ENCODE data around the gene STMN1. TPM values are rescaled to one million over a fixed set of nuclear protein-coding genes. Genes with fewer than 3 reads are reported as not detected.

Gene STMN1
- total and polyA plus RNA-seq, 9 of the 15 experiments (the other 6 are each of a cell fraction or from before 2014, with no cell fraction given), result 269 to 2,153 (median 595) TPM

DNA sequence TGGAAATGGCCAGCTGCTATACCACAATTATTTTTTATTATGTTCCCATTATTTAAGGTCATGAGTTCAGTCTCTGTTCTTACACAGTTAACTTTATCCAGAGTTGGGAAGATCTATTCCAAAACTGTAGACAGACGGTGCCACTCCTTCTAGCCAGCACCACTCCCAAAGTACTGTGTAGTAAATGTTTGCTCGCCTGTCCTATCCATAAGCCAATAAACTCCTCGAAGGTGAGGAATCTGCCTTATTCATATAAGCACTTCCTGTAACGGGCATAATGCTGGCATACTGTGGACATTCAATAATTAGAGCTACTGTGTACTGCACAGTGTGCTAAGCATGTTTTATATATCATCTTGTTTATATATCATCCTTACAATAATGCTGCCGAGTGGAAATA, 26.1 kb upstream of the STMN1 start:
- CTCF ChIA-PET (ENCODE audit: low intra/inter-chr PET ratio), result no interaction called here
- WGBS (ENCODE audit: insufficient coverage, low coverage, missing lambda C conversion rate), result 63% methylated on average over 5 of the region's 5 CpGs
- no peak for FAIRE-seq

More for the DNA sequence above, 26.1 kb upstream of the STMN1 start:
- no peak overlapping the region for H3K9ac ChIP-seq (ENCODE audit: insufficient read depth in 1 of 2, low read depth in 2 of 2, low read length in 2 of 2)
- H3K79me2 ChIP-seq (ENCODE audit: control insufficient read depth, insufficient read depth, low read length), result no peaks in the 10 kb centered on the region
- peaks cover 4% of the 10 kb centered on the region for H3K9me1 ChIP-seq (ENCODE audit: control insufficient read depth, insufficient read depth, low read length)
- H3K4me2 ChIP-seq (ENCODE audit: insufficient read depth, low read length), result no peak overlapping the region
- peaks cover 20 to 31% of the 10 kb centered on the region in 2 experiments for H3K4me1 ChIP-seq (replicated peaks in 1 of 2; ENCODE audit: control insufficient read depth in 2 of 2, insufficient read depth in 2 of 2, low read length in 2 of 2)
- H3K9me3 ChIP-seq (replicated peaks; ENCODE audit: control insufficient read depth, insufficient read depth, low read depth, low read length), result no peaks in the 10 kb centered on the region
- TF ChIP-seq NFIC (IDR thresholded peaks at IDR 0.05), result no peak
- TF ChIP-seq ZNF140 (CRISPR knock-in tag; IDR thresholded peaks at IDR 0.05), result no peak
- TF ChIP-seq BRCA1 (IDR thresholded peaks at IDR 0.05), result no peak
- no peak for TF ChIP-seq BRCA1 (CRISPR knock-in tag; IDR thresholded peaks at IDR 0.05)
- TF ChIP-seq LCOR (CRISPR knock-in tag; IDR thresholded peaks at IDR 0.05), result no peak
- TF ChIP-seq NR3C1 (CRISPR knock-in tag; IDR thresholded peaks at IDR 0.05), result no peak
- TF ChIP-seq KLF1 (tag; IDR thresholded peaks at IDR 0.05), result no peak
- no peak for TF ChIP-seq ZNF197 (CRISPR knock-in tag; IDR thresholded peaks at IDR 0.05; ENCODE audit: low read depth)
- TF ChIP-seq ELK1 (CRISPR knock-in tag; IDR thresholded peaks at IDR 0.05), result no peak
- no peak for TF ChIP-seq FOXO4 (CRISPR knock-in tag; IDR thresholded peaks at IDR 0.05)
- TF ChIP-seq ZNF212 (CRISPR knock-in tag; IDR thresholded peaks at IDR 0.05), result no peak
- TF ChIP-seq, protein P1, sequence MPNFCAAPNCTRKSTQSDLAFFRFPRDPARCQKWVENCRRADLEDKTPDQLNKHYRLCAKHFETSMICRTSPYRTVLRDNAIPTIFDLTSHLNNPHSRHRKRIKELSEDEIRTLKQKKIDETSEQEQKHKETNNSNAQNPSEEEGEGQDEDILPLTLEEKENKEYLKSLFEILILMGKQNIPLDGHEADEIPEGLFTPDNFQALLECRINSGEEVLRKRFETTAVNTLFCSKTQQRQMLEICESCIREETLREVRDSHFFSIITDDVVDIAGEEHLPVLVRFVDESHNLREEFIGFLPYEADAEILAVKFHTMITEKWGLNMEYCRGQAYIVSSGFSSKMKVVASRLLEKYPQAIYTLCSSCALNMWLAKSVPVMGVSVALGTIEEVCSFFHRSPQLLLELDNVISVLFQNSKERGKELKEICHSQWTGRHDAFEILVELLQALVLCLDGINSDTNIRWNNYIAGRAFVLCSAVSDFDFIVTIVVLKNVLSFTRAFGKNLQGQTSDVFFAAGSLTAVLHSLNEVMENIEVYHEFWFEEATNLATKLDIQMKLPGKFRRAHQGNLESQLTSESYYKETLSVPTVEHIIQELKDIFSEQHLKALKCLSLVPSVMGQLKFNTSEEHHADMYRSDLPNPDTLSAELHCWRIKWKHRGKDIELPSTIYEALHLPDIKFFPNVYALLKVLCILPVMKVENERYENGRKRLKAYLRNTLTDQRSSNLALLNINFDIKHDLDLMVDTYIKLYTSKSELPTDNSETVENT (CRISPR knock-in tag; IDR thresholded peaks at IDR 0.05), result no peak
- TF ChIP-seq SMARCA4 (IDR thresholded peaks at IDR 0.05), result no peak
- no peak for TF ChIP-seq U2AF2 (optimal IDR thresholded peaks at IDR 0.05; ENCODE audit: low read depth, low read length)
- no peak for TF ChIP-seq SMC3 (conservative IDR thresholded peaks at IDR 0.05; ENCODE audit: insufficient read depth, low read depth, low read length)
- H2AFZ ChIP-seq (ENCODE audit: low read depth, low read length), result peak overlapping the region; percentile 16; the same call in 1 of the 2 replicates
- no peaks in the 10 kb centered on the region for H4K20me1 ChIP-seq (replicated peaks; ENCODE audit: control insufficient read depth, insufficient read depth, low read length)
- no peak overlapping the region for H3K27ac ChIP-seq (ENCODE audit: extremely low read depth, low read depth, low read length)
- POLR2A ChIA-PET, result interaction anchor here (0.8 to 3.0 kb wide), 5 partner anchors 8 to 40 kb away, joined by 4 to 13 read pairs (median 6); partner anchors contain the start of gene STMN1
- ATAC-seq, result no peak
- H3K36me3 ChIP-seq (ENCODE audit: control insufficient read depth, insufficient read depth, low read length), result no peaks in the 10 kb centered on the region
- in situ Hi-C loops (cut with MboI), result no loop called here
- intact Hi-C loops (cut with micrococcal nuclease), result loop anchor here (2.0 kb wide), 1 partner anchor 26 kb away; the partner anchor contains the start of gene STMN1
- no peaks in the 10 kb centered on the region for H3K27me3 ChIP-seq (ENCODE audit: control insufficient read depth in 2 of 2, insufficient read depth in 2 of 2, low read length in 2 of 2)
- H3K4me3 ChIP-seq, result no peak overlapping the region
- no TSS peak for BruUV-seq (replicated peaks)
- no peak for DNase-seq (ENCODE audit: extremely low read depth in 1 of 4, low spot score in 3 of 4)
